ENCODE data around the gene RASSF3. TPM values are rescaled to one million over a fixed set of nuclear protein-coding genes. Genes with fewer than 3 reads are reported as not detected.
"Not testable (repeated sequence)": the region's sequence is repeated elsewhere in the genome, so short reads cannot be mapped to it uniquely, and the experiment has no call there.

Gene RASSF3
- total RNA-seq, 2 experiments from 2014 or later = 16.3 to 49.9 TPM

GRCh38 chr12:64611341-64612284 lies 1.3 kb downstream of the RASSF3 start:
- peak; percentile 37 for DNase-seq (ENCODE audit: low spot score)
- H3K79me2 ChIP-seq (ENCODE audit: insufficient read depth, low read depth, low read length) = peaks cover 65% of the 10 kb centered on the region
- TF ChIP-seq EZH2phosphoT487 (IDR thresholded peaks at IDR 0.05; ENCODE audit: borderline replicate concordance, low read depth, low read length) (no peak), CTCF (conservative IDR thresholded peaks at IDR 0.05; ENCODE audit: low read length) (0 out of 2 replicates have a peak, but pooled peaks have one; percentile 20)
- H4K20me1 ChIP-seq (ENCODE audit: insufficient read depth, low read length) = peaks cover 18% of the 10 kb centered on the region; the same call in 1 of the 2 replicates
- H3K9me3 ChIP-seq (ENCODE audit: low read length) = no peaks in the 10 kb centered on the region
- ChIA-PET POLR2A (interaction anchor here (0.8 to 2.9 kb wide), 10 partner anchors 8 to 144 kb away, joined by 3 to 14 read pairs (median 4); no protein-coding TSS in a partner anchor), CTCF (ENCODE audit: unreplicated experiment) (interaction anchor here (0.6 to 1.3 kb wide), 5 partner anchors 16 to 119 kb away, joined by 3 to 6 read pairs (median 3); no protein-coding TSS in a partner anchor)
- peak overlapping the region; percentile 81 for H3K27ac ChIP-seq (ENCODE audit: low read depth, low read length, poor library complexity, severe bottlenecking)
- no peaks in the 10 kb centered on the region for H3K9me2 ChIP-seq (ENCODE audit: insufficient read depth, low read length)
- H3K4me2 ChIP-seq (ENCODE audit: low read length) = peak overlapping the region; percentile 88
- H3K4me1 ChIP-seq (ENCODE audit: insufficient read depth, low read length, poor library complexity, severe bottlenecking) = peaks cover 53% of the 10 kb centered on the region
- peaks cover 36% of the 10 kb centered on the region for H3K36me3 ChIP-seq (ENCODE audit: insufficient read depth, low read length)
- intact Hi-C loops (cut with micrococcal nuclease; ENCODE audit: unreplicated experiment) = loop anchor here (1.0 to 2.0 kb wide), 4 partner anchors 59 to 207 kb away; partner anchors contain the start of genes GNS and XPOT
- 0 out of 2 replicates have a peak overlapping the region, but pooled peaks have one; percentile 8 for H2AFZ ChIP-seq (ENCODE audit: low read length)
- H3K4me3 ChIP-seq (ENCODE audit: low read depth, low read length, poor library complexity, severe bottlenecking) = peak overlapping the region; percentile 93
- BruUV-seq (replicated peaks) = no TSS peak

GRCh38 chr12:64612843-64613242 lies 2.5 kb downstream of the RASSF3 start:
- H3K4me2 ChIP-seq (ENCODE audit: low read length) = peak overlapping the region; percentile 88
- peaks cover 47% of the 10 kb centered on the region for H3K36me3 ChIP-seq (ENCODE audit: insufficient read depth, low read length)
- peak overlapping the region; percentile 81 for H3K27ac ChIP-seq (ENCODE audit: low read depth, low read length, poor library complexity, severe bottlenecking)
- peaks cover 18% of the 10 kb centered on the region; the same call in 1 of the 2 replicates for H4K20me1 ChIP-seq (ENCODE audit: insufficient read depth, low read length)
- peaks cover 53% of the 10 kb centered on the region for H3K4me1 ChIP-seq (ENCODE audit: insufficient read depth, low read length, poor library complexity, severe bottlenecking)
- H3K9me3 ChIP-seq (ENCODE audit: low read length) = no peaks in the 10 kb centered on the region
- no peaks in the 10 kb centered on the region for H3K9me2 ChIP-seq (ENCODE audit: insufficient read depth, low read length)
- intact Hi-C loops (cut with micrococcal nuclease; ENCODE audit: unreplicated experiment) = no loop called here
- ChIA-PET POLR2A (interaction anchor here (0.6 to 1.3 kb wide), 8 partner anchors 9 to 1577 kb away, joined by 3 to 5 read pairs (median 3); no protein-coding TSS in a partner anchor), CTCF (ENCODE audit: unreplicated experiment) (no interaction called here)
- H3K4me3 ChIP-seq (ENCODE audit: low read depth, low read length, poor library complexity, severe bottlenecking) = peak overlapping the region; percentile 93
- no peak overlapping the region for H2AFZ ChIP-seq (ENCODE audit: low read length)
- DNase-seq (ENCODE audit: low spot score) = peak; percentile 15
- BruUV-seq (replicated peaks) = TSS peak; percentile 37
- TF ChIP-seq CTCF (conservative IDR thresholded peaks at IDR 0.05; ENCODE audit: low read length) (no peak), EZH2phosphoT487 (IDR thresholded peaks at IDR 0.05; ENCODE audit: borderline replicate concordance, low read depth, low read length) (no peak)
- peaks cover 77% of the 10 kb centered on the region for H3K79me2 ChIP-seq (ENCODE audit: insufficient read depth, low read depth, low read length)

GRCh38 chr12:64613775-64614398 lies 3.6 kb downstream of the RASSF3 start:
- Histone ChIP-seq H3K4me2 (ENCODE audit: low read length) (peak overlapping the region; percentile 88), H3K27ac (ENCODE audit: low read depth, low read length, poor library complexity, severe bottlenecking) (peak overlapping the region; percentile 81), H3K4me1 (ENCODE audit: insufficient read depth, low read length, poor library complexity, severe bottlenecking) (peaks cover 50% of the 10 kb centered on the region), H3K4me3 (ENCODE audit: low read depth, low read length, poor library complexity, severe bottlenecking) (peak overlapping the region; percentile 93), H4K20me1 (ENCODE audit: insufficient read depth, low read length) (peaks cover 18% of the 10 kb centered on the region; the same call in 1 of the 2 replicates), H3K36me3 (ENCODE audit: insufficient read depth, low read length) (peaks cover 53% of the 10 kb centered on the region), H3K79me2 (ENCODE audit: insufficient read depth, low read depth, low read length) (peaks cover 88% of the 10 kb centered on the region)
- POLR2A ChIA-PET = interaction anchor here (0.5 to 1.2 kb wide), 8 partner anchors 8 to 1043 kb away, joined by 3 to 5 read pairs (median 3); no protein-coding TSS in a partner anchor
- H3K9me2 ChIP-seq (ENCODE audit: insufficient read depth, low read length); BruUV-seq (replicated peaks); H3K9me3 ChIP-seq (ENCODE audit: low read length); CTCF ChIA-PET (ENCODE audit: unreplicated experiment); intact Hi-C loops (cut with micrococcal nuclease; ENCODE audit: unreplicated experiment); H2AFZ ChIP-seq (ENCODE audit: low read length): not testable (repeated sequence)
- DNase-seq (ENCODE audit: low spot score) = peak; percentile 37

Measured in OCI-LY7 (cell line).